BLaER1 treated with 17β-estradiol and CSF1 and Interleukin-3, amounts not matched to agents 10 nM and 100 nM (cell line): ENCODE measurements around the gene DENND6A.

Experiments
- H3K27ac ChIP-seq, 11 experiments: shearing (Covaris generic); formaldehyde crosslinking; 2 replicates each; pipeline ENCODE4 v1.8.1; 2022
- H3K27me3 ChIP-seq, 11 experiments: shearing (Covaris generic); formaldehyde crosslinking; 2 replicates each; pipeline ENCODE4 v1.8.1; 2022
- H3K36me3 ChIP-seq, 11 experiments: shearing (Covaris generic); formaldehyde crosslinking; 2 replicates each; pipeline ENCODE4 v1.8.1; 2022
- H3K4me1 ChIP-seq, 10 experiments: shearing (Covaris generic); formaldehyde crosslinking; 2 replicates each; pipeline ENCODE4 v1.8.1; 2022
- H3K4me2 ChIP-seq, 11 experiments: shearing (Covaris generic); formaldehyde crosslinking; 2 replicates each; pipeline ENCODE4 v1.8.1; 2022
- H3K4me3 ChIP-seq, 10 experiments: shearing (Covaris generic); formaldehyde crosslinking; 2 replicates each; pipeline ENCODE4 v1.8.1; 2022
- H3K9ac ChIP-seq, 11 experiments: shearing (Covaris generic); formaldehyde crosslinking; 2 replicates each; pipeline ENCODE4 v1.8.1; 2022
- H3K9me3 ChIP-seq, 11 experiments: shearing (Covaris generic); formaldehyde crosslinking; replicated peaks in 1 of 11; 2 replicates each; pipeline ENCODE4 v1.8.1; 2022
- H4K20me1 ChIP-seq, 11 experiments: shearing (Covaris generic); formaldehyde crosslinking; 2 replicates each; pipeline ENCODE4 v1.8.1; 2022
- Cebpa-rat ChIP-seq, 11 experiments: shearing (Covaris generic); IDR thresholded peaks; 2 replicates each; pipeline ENCODE4 v1.8.1; 2022

The DENND6A gene

DNA sequence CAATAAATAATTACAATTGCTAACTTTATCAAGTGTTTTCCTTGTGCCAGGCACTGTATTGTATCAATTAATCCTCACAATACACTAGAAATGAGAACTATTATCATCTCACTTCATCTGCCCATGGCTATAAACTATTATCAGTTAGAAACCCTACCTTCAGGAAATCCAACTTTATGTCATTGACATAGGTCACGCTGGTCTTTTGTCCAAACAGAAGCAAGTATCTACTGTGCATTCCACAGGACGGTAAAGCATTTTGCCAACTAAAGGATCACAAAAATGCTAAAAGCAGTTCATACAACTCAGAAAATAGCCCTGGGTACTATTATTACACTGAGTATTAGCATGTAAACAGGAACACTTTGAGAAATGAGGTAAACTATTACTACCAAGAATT lies 9.6 kb downstream of the DENND6A start:
- H3K36me3 ChIP-seq, result peaks cover 44 to 91% (median 63%) of the 10 kb centered on the region in 11 experiments
- peaks cover 40 to 100% (median 76%) of the 10 kb centered on the region in 11 experiments for H4K20me1 ChIP-seq

DNA sequence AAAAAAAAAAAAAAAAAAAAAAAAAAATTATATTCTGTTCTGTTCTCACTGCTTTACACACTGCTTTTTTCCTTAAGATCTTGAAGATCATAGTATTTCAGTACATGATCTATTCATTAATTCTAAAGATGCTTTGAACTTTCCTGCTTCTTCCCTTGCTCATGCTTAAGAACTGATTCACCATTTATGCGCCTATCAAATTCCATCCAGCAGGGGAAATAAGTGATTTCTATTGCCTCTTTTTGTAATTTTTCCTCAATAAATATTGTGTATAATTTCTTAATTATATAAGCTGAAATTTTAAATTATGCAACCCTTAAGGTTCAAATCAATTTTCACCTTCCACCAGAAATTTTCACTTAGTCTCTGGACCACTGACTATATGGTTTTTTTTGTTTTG lies 10.6 kb downstream of the DENND6A start:
- Histone ChIP-seq H3K4me1 (peaks cover 0 to 15% (median 7%) of the 10 kb centered on the region in 10 experiments; a peak in 7 of 20 replicates), H4K20me1 (peaks cover 30 to 100% (median 66%) of the 10 kb centered on the region in 11 experiments), H3K9ac (no peak overlapping the region), H3K27ac (no peak overlapping the region), H3K9me3 (no peaks in the 10 kb centered on the region), H3K4me3 (no peak overlapping the region), H3K4me2 (no peak overlapping the region), H3K27me3 (no peaks in the 10 kb centered on the region), H3K36me3 (peaks cover 51 to 91% (median 70%) of the 10 kb centered on the region in 11 experiments)
- no peak for TF ChIP-seq Cebpa-rat (IDR thresholded peaks at IDR 0.05)

More for the DNA sequence above, 9.6 kb downstream of the DENND6A start:
- H3K27ac ChIP-seq, result no peak overlapping the region
- H3K9ac ChIP-seq, result no peak overlapping the region
- H3K9me3 ChIP-seq, result no peaks in the 10 kb centered on the region
- H3K27me3 ChIP-seq, result no peaks in the 10 kb centered on the region
- no peak for TF ChIP-seq Cebpa-rat (IDR thresholded peaks at IDR 0.05)
- H3K4me1 ChIP-seq, result peaks cover 3 to 21% (median 12%) of the 10 kb centered on the region in 10 experiments; a peak in 10 of 20 replicates
- no peak overlapping the region for H3K4me2 ChIP-seq
- no peak overlapping the region for H3K4me3 ChIP-seq

DNA sequence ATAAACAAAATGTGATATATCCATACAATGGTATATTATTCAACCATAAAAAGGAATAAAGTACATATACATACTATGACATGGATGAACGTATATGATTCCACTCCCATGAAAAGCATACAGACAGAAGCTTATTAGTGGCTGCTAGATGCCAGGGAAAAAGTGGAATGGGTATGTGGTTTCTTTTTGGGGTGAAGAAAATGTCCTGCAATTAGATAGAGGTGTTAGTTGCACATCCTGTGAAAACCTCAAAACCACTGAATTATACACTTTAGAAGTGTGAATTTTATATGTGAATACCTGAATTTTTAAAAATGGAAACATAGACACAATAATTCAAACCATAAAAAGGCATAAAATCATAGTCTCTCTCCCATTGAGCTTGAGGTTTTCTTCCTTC lies 11.2 kb downstream of the DENND6A start:
- Histone ChIP-seq H3K4me2 (no peak overlapping the region), H3K27me3 (no peaks in the 10 kb centered on the region), H4K20me1 (peaks cover 24 to 100% (median 60%) of the 10 kb centered on the region in 11 experiments; a peak in 21 of 22 replicates), H3K4me1 (peaks cover 0 to 9% (median 2%) of the 10 kb centered on the region in 10 experiments; a peak in 5 of 20 replicates), H3K27ac (no peak overlapping the region), H3K4me3 (no peak overlapping the region), H3K9me3 (no peaks in the 10 kb centered on the region), H3K9ac (no peak overlapping the region), H3K36me3 (peaks cover 54 to 91% (median 69%) of the 10 kb centered on the region in 11 experiments)
- no peak for TF ChIP-seq Cebpa-rat (IDR thresholded peaks at IDR 0.05)

DNA sequence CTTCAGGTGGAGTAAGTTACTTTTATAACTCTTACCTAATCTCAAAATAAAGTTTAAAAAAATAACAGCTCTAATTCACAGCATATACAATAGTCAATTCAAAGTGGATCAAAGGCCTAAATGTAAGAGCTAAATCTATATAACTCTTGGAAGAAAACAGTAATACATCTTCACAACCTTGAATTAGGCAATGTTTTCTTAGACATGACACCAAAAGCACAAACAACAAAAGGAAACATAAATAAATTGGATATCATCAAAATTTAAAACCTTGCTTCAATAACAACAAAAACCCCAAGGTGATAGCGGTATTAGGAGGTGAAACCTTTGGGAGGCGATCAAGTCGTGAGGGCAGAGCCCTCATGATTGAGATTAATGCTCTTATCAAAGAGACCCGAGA lies 12.8 kb downstream of the DENND6A start:
- Histone ChIP-seq H4K20me1 (peaks cover 17 to 98% (median 49%) of the 10 kb centered on the region in 11 experiments; a peak in 20 of 22 replicates), H3K4me2 (no peak overlapping the region), H3K27ac (no peak overlapping the region), H3K9me3 (no peaks in the 10 kb centered on the region; a peak in 1 of 22 replicates), H3K9ac (no peak overlapping the region), H3K4me1 (peaks cover 6 to 15% (median 8%) of the 10 kb centered on the region in 10 experiments; a peak in 14 of 20 replicates), H3K4me3 (no peak overlapping the region), H3K27me3 (no peaks in the 10 kb centered on the region), H3K36me3 (peaks cover 59 to 94% (median 73%) of the 10 kb centered on the region in 11 experiments)
- no peak for TF ChIP-seq Cebpa-rat (IDR thresholded peaks at IDR 0.05)

DNA sequence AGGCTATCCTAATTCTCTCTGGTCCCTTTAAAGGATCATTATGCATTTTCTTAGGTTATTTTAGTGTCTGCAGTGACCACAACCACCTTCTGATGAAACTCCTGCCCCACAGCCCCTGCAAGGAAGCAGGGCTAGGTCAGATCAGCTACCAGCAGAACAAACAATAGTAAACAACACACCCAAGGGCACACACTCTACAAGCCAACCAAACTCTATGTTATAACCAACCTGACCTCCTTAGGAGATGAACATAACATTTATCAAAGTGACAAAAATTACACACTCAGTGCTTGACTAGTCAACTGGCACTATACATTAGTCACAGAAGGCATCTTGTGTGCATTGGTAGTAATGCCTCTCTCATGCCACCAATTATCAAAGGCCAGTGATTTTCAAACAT lies 17.3 kb downstream of the DENND6A start:
- no peaks in the 10 kb centered on the region for H3K27me3 ChIP-seq
- TF ChIP-seq Cebpa-rat (IDR thresholded peaks at IDR 0.05), result no peak

DNA sequence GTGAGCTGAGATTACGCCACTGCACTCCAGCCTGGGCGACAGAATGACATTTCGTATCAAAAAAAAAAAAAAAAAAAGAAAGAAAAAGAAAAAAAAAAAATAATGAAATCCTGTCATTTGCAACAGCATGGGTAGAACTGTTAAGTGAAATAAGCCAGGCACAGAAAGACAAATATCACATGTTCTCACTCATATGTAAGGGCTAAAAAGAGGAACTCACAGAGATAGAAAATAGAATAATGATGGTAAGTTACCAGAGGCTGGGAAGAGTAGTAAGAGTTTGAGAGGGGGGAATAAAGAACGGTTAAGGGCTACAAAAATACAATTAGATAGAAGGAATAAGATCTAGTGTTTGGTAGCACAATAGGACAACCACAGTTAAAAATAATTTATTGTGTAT lies 19.7 kb downstream of the DENND6A start:
- Histone ChIP-seq H3K4me2 (peak overlapping the region in 5 of 11 experiments; percentile 25 to 85 (median 79); a peak in 6 of 22 replicates), H3K27ac (no peak overlapping the region), H3K9ac (no peak overlapping the region), H3K9me3 (peaks cover 0 to 14% (median 0%) of the 10 kb centered on the region in 11 experiments; a peak in 4 of 22 replicates), H3K27me3 (no peaks in the 10 kb centered on the region), H3K36me3 (peaks cover 35 to 65% (median 51%) of the 10 kb centered on the region in 11 experiments), H3K4me3 (no peak overlapping the region), H4K20me1 (peaks cover 0 to 38% (median 6%) of the 10 kb centered on the region in 11 experiments; a peak in 11 of 22 replicates), H3K4me1 (peaks cover 31 to 48% (median 39%) of the 10 kb centered on the region in 10 experiments)
- no peak for TF ChIP-seq Cebpa-rat (IDR thresholded peaks at IDR 0.05)

More for the DNA sequence above, 17.3 kb downstream of the DENND6A start:
- H3K9ac ChIP-seq, result no peak overlapping the region
- peaks cover 37 to 65% (median 51%) of the 10 kb centered on the region in 11 experiments for H3K36me3 ChIP-seq
- H4K20me1 ChIP-seq, result peaks cover 0 to 62% (median 17%) of the 10 kb centered on the region in 11 experiments; a peak in 12 of 22 replicates
- no peak overlapping the region for H3K4me3 ChIP-seq
- H3K4me2 ChIP-seq, result peak overlapping the region in 4 of 11 experiments; percentile 2 to 19 (median 11); a peak in 5 of 22 replicates
- peak overlapping the region in 1 of 11 experiments; percentile 4; a peak in 2 of 22 replicates for H3K27ac ChIP-seq
- peaks cover 0 to 14% (median 0%) of the 10 kb centered on the region in 11 experiments; a peak in 4 of 22 replicates for H3K9me3 ChIP-seq
- H3K4me1 ChIP-seq, result peaks cover 29 to 49% (median 37%) of the 10 kb centered on the region in 10 experiments

DNA sequence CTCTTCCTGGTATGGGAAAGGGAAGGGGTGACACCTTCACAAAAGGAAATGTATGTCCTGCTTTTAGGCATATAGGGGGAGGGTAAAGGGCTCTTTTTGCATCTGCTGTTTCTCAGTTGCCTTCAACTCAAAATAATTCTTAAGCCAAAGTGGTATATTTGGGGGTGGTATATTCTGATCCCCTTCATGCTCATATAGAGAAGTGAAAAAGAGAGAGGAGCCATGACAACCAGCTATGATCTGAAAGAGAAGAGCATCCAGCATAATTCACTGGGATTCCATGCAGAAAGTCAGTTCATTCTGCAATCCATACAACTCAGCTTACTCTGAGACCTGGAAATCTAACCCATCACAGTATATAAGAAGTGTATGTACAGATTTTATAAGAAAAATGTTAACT lies 22.3 kb downstream of the DENND6A start:
- Histone ChIP-seq H3K4me1 (peaks cover 26 to 42% (median 33%) of the 10 kb centered on the region in 10 experiments), H4K20me1 (peaks cover 0 to 28% (median 2%) of the 10 kb centered on the region in 11 experiments; a peak in 9 of 22 replicates), H3K9me3 (peaks cover 0 to 14% (median 0%) of the 10 kb centered on the region in 11 experiments; a peak in 4 of 22 replicates), H3K27ac (no peak overlapping the region), H3K27me3 (no peaks in the 10 kb centered on the region), H3K36me3 (peaks cover 46 to 70% (median 60%) of the 10 kb centered on the region in 11 experiments), H3K9ac (no peak overlapping the region), H3K4me2 (peak overlapping the region in 3 of 11 experiments; percentile 66 to 79 (median 68); a peak in 1 of 22 replicates), H3K4me3 (no peak overlapping the region)
- no peak for TF ChIP-seq Cebpa-rat (IDR thresholded peaks at IDR 0.05)

DNA sequence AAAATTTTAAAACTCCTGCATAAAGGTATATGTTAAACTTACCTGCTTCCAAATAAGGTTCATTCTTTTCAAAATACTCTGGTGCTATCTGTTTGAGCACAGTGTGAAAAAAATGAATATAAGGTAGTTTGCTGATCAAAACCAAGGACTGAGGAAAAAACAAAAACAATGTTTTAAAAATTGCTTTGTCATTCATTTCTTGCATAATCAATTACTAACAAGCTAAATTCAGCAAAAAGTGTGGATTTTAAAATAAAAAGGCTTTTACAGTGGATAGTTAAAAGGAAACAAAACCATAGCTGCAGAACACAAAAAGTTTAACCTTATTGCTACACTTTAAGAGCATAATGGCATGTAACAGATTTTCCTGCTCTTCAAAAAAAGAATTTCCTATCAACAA lies 31.5 kb downstream of the DENND6A start:
- no peak overlapping the region for H3K4me3 ChIP-seq
- 0 out of 22 replicates have a peak overlapping the region, but pooled peaks of 1 of the 11 experiments have one; percentile 45 for H3K9ac ChIP-seq
- no peaks in the 10 kb centered on the region for H3K27me3 ChIP-seq
- peak overlapping the region in 2 of 11 experiments; percentile 15 to 27; a peak in 2 of 22 replicates for H3K4me2 ChIP-seq
- H3K27ac ChIP-seq, result no peak overlapping the region; a peak in 1 of 22 replicates
- H4K20me1 ChIP-seq, result peaks cover 0 to 10% (median 0%) of the 10 kb centered on the region in 11 experiments; a peak in 1 of 22 replicates
- TF ChIP-seq Cebpa-rat (IDR thresholded peaks at IDR 0.05), result no peak
- peaks cover 0 to 13% (median 0%) of the 10 kb centered on the region in 10 experiments; a peak in 7 of 20 replicates for H3K4me1 ChIP-seq
- H3K9me3 ChIP-seq, result no peaks in the 10 kb centered on the region
- H3K36me3 ChIP-seq, result peaks cover 76 to 99% (median 94%) of the 10 kb centered on the region in 11 experiments

DNA sequence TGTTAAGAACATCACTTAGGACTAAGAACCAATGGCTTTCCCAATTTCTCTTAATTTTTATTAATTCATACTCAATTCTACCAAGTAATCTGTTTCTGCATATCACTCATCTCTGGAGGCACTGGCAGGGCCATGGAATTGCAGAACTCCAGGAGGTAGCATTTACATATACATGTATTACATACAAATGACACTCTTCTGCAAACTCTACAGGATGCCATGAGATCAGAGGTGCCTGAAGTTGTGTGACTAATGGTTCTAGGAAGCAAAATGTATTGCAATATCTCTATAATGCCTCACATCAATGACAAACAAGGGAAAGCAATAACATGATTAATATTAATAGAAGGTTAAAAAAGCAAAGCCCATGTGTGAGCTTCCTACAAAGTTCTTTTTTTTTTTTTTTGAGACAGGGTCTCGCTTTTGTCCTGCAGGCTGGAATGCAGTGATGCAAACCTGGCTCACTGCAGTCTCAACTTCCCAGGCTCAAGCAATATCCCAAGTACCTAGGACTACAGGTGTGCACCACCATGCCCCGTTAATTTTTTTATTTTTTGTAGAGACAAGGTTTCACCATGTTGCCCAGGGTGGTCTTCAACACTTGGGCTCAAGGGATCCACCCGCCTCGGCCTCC lies 33.0 kb downstream of the DENND6A start:
- H3K27ac ChIP-seq, result no peak overlapping the region
- H3K9ac ChIP-seq, result no peak overlapping the region
- H3K27me3 ChIP-seq, result no peaks in the 10 kb centered on the region
- no peaks in the 10 kb centered on the region for H3K9me3 ChIP-seq
- peaks cover 0 to 2% (median 0%) of the 10 kb centered on the region in 11 experiments; a peak in 1 of 22 replicates for H4K20me1 ChIP-seq
- H3K4me1 ChIP-seq, result peaks cover 0 to 13% (median 0%) of the 10 kb centered on the region in 10 experiments; a peak in 7 of 20 replicates
- H3K4me2 ChIP-seq, result no peak overlapping the region
- TF ChIP-seq Cebpa-rat (IDR thresholded peaks at IDR 0.05), result no peak
- H3K4me3 ChIP-seq, result no peak overlapping the region
- peaks cover 78 to 99% (median 95%) of the 10 kb centered on the region in 11 experiments for H3K36me3 ChIP-seq
